AG04449 (cell line): ENCODE results near the gene PABPN1.
A peak's percentile ranks its signal among the peaks of the same experiment; 100 is the strongest.

Experiments
- CTCF ChIA-PET: fragments of 350-600 bp; formaldehyde crosslinking; extraction: SDS; loops from one replicate; lab custom pipeline; 2021; ENCODE audit warnings: antibody characterized with exemption; lab: Yijun Ruan, JAX
- POLR2A ChIA-PET: fragments of 400-600, 350-600 bp; formaldehyde crosslinking; extraction: SDS; loops from one replicate; lab custom pipeline; 2020; ENCODE audit warnings: antibody characterized with exemption, inconsistent platforms; lab: Yijun Ruan, JAX
- DNase-seq: peaks from one replicate; pipeline ENCODE4 v3.0.0-alpha.2; 2010; ENCODE audit warnings: low read depth, low spot score
- H3K4me3 ChIP-seq: 2 replicates; pipeline ENCODE4 v1.5.1; 2011; ENCODE audit warnings: low read depth, mild to moderate bottlenecking, control low read depth, low read length
- TF ChIP-seq, protein P1 (sequence below): IDR thresholded peaks from one replicate; pipeline ENCODE4 v1.5.1; 2011; ENCODE audit warnings: mild to moderate bottlenecking, moderate library complexity, low read length, control low read depth, inconsistent platforms; ENCODE audit not compliant: insufficient read depth; ENCODE audit errors: missing control alignments

The PABPN1 gene

DNA sequence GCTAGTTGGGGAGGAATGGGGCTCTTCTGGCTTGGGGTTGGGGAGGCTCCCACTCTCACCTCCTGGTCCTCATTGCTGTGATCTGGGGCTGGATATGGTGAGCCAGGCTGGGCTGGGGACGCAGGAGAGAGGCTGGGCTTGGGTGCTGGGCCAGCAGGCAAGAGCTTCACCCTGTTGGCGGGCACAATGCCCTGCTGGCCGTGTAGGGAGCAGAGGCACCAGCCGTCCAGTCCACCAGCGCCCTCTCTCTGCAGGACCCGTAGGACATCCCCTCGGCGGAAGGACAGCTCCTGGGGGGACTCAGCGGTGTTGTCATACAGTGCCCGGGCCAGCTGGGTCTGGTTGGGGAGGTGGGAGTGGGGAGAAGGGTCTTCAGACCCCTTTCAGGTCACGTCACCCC is 39.2 kb downstream of the PABPN1 start:
- TF ChIP-seq, protein P1, sequence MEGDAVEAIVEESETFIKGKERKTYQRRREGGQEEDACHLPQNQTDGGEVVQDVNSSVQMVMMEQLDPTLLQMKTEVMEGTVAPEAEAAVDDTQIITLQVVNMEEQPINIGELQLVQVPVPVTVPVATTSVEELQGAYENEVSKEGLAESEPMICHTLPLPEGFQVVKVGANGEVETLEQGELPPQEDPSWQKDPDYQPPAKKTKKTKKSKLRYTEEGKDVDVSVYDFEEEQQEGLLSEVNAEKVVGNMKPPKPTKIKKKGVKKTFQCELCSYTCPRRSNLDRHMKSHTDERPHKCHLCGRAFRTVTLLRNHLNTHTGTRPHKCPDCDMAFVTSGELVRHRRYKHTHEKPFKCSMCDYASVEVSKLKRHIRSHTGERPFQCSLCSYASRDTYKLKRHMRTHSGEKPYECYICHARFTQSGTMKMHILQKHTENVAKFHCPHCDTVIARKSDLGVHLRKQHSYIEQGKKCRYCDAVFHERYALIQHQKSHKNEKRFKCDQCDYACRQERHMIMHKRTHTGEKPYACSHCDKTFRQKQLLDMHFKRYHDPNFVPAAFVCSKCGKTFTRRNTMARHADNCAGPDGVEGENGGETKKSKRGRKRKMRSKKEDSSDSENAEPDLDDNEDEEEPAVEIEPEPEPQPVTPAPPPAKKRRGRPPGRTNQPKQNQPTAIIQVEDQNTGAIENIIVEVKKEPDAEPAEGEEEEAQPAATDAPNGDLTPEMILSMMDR: peak; percentile 4
- ChIA-PET CTCF (interaction anchor here (0.9 to 12.6 kb wide), 5 partner anchors 7 to 34 kb away, joined by 4 to 153 read pairs (median 25); partner anchors contain the start of genes CMTM5 and SLC22A17), POLR2A (no interaction called here)
- no peak for DNase-seq
- no peak overlapping the region for H3K4me3 ChIP-seq

- no peak for DNase-seq
- H3K4me3 ChIP-seq: no peak overlapping the region
- TF ChIP-seq, protein P1: no peak
- POLR2A ChIA-PET: interaction anchor here (1.6 kb wide), 1 partner anchor 9 kb away, joined by 15 read pairs; the partner anchor contains the start of gene SLC22A17
- CTCF ChIA-PET: interaction anchor here (0.8 to 12.6 kb wide), 10 partner anchors 8 to 107 kb away, joined by 3 to 153 read pairs (median 6); partner anchors contain the start of genes CMTM5, PPP1R3E and SLC22A17
Measured at GRCh38 chr14:23361320-23361719, 40.1 kb downstream of the PABPN1 start.

GRCh38 chr14:23361763-23362162 is 40.5 kb downstream of the PABPN1 start:
- TF ChIP-seq, protein P1: no peak
- no peak for DNase-seq
- no peak overlapping the region for H3K4me3 ChIP-seq
- ChIA-PET CTCF (interaction anchor here (0.8 to 12.6 kb wide), 11 partner anchors 9 to 107 kb away, joined by 3 to 153 read pairs (median 5); partner anchors contain the start of genes CMTM5, PPP1R3E and SLC22A17), POLR2A (interaction anchor here (1.6 kb wide), 1 partner anchor 9 kb away, joined by 15 read pairs; the partner anchor contains the start of gene SLC22A17)

DNA sequence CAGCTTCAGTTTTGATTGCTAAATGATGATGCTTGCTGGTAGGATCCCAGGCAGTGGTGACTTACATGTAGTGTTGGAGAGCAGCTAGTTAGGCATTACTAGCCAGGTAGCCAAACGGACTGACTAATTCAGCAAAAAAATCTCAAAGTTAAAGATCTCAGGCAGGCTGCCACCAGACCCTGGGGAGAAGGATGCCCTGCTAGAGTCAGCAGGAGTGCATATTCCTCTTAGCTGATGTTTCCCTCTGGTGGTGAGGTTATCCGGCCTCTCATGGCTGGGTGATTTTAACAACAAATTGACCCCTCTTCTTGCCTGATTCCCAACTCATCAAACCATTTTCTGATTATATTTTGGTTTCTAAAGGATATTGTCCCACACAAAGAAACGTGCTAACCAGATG is 40.9 kb downstream of the PABPN1 start:
- ChIA-PET CTCF (interaction anchor here (0.8 to 12.6 kb wide), 10 partner anchors 9 to 106 kb away, joined by 3 to 153 read pairs (median 6); partner anchors contain the start of genes CMTM5, PPP1R3E and SLC22A17), POLR2A (interaction anchor here (1.6 kb wide), 1 partner anchor 10 kb away, joined by 15 read pairs; the partner anchor contains the start of gene SLC22A17)
- TF ChIP-seq, protein P1: peak; percentile 40
- DNase-seq: no peak
- no peak overlapping the region for H3K4me3 ChIP-seq

DNA sequence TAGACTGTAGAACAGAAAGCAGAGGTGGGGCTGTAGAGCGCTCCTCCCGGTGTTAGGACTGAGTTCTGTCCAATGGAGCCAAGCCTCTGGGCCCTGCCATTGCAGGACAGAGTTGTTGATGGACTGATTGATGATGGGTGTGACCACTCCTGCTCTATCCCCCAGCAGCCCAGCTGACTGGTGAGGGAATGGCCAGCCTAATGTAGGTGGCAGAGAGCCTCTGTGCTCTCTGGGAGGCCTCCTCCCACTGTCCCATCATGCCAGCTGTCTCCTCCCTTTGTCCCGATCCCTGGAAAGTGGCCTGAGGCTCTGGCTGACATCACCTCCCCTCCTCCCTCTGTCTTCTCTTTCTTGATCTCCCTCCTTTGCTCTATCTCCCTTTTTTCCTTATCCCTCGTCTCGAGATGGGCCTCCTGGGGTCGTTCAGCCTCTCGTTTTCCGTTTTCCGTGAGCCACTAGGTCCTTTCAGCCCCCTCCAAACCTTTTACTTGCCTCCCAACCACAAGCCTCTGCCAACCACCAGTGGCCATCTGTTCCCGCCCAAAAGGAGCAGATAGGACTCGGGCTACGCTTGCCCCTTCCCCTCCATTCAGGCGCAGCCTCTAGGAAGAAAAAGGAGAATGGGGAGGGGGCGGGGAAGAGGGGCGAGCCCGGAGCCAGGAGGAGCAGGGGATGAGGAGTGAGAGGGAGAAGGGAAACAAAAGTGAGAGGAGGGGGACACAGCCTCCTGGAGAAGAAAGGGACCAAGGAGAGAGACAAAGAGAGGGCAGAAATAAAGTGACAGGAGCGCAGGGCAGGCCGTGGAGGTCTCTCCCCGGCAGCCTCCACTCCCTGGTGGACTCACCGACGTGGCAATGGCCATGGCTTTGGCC is 43.1 kb downstream of the PABPN1 start:
- CTCF ChIA-PET: interaction anchor here (1.1 to 12.6 kb wide), 5 partner anchors 16 to 196 kb away, joined by 3 to 153 read pairs (median 4); partner anchors contain the start of gene CMTM5
- H3K4me3 ChIP-seq: peak overlapping the region; percentile 74
- TF ChIP-seq, protein P1: no peak
- DNase-seq: no peak
- POLR2A ChIA-PET: interaction anchor here (0.9 to 1.5 kb wide), 2 partner anchors 11 to 43 kb away, joined by 4 read pairs; partner anchors contain the start of gene PABPN1
